A375 (cell line): ENCODE measurements around the gene INCENP. TPM values are rescaled to one million over a fixed set of nuclear protein-coding genes. Genes with fewer than 3 reads are reported as not detected.

Experiments used
- total RNA-seq: library from RNA; depleted of rRNA; stranded (reverse); fragments of >200 nt; shearing (Covaris generic); gene quantifications from 2 replicates; pipeline ENCODE4 v1.2.3, GENCODE V29; 2014; rRNA removed

INCENP gene
- 95.3 and 112 TPM in 2 replicates for total RNA-seq

GRCh38 chr11:62123669-62124185 is at the start of gene INCENP:
Gene INCENP, plus strand, starts transcription at chr11:62124011. Its CDS starts 4,151 bp downstream, at chr11:62128162.

GRCh38 chr11:62190011-62190410 is 66.2 kb downstream of the INCENP start, which contains the start of gene SCGB1D1:
Gene SCGB1D1, plus strand, starts transcription at chr11:62190216. Its CDS starts 69 bp downstream, at chr11:62190285.

Other genes with a start within 250 kb of the INCENP start
- 74.2 and 81.4 TPM in 2 replicates for gene FADS3, start 232.5 kb upstream of the INCENP start, total RNA-seq
- gene RAB3IL1, start 206.4 kb upstream of the INCENP start, total RNA-seq = 2.8 and 3.7 TPM in 2 replicates
- 3.8 and 5.7 TPM in 2 replicates for gene BEST1, start 173.7 kb upstream of the INCENP start, total RNA-seq
- 406 and 415 TPM in 2 replicates for gene FTH1, start 156.4 kb upstream of the INCENP start, total RNA-seq
- gene SCGB1D1, start 66.2 kb downstream of the INCENP start, total RNA-seq = not detected in 2 replicates
- gene SCGB2A1, start 84.7 kb downstream of the INCENP start, total RNA-seq = not detected in 2 replicates
- not detected in 2 replicates for gene SCGB1D2, start 118.2 kb downstream of the INCENP start, total RNA-seq
- not detected in 2 replicates for gene SCGB2A2, start 146.1 kb downstream of the INCENP start, total RNA-seq
- not detected in 2 replicates for gene SCGB1D4, start 175.1 kb downstream of the INCENP start, total RNA-seq
- gene ASRGL1, start 213.4 kb downstream of the INCENP start, total RNA-seq = 15.8 and 22.9 TPM in 2 replicates